HG03108 (cell line): ENCODE results near the gene CADM2.

Source experiments
- ATAC-seq: cut with Tn5 transposase; IDR thresholded peaks from one replicate; pipeline ENCODE4 v1.9.1; 2021; ENCODE audit warnings: moderate library complexity; ENCODE audit not compliant: unreplicated experiment

CADM2 gene

DNA sequence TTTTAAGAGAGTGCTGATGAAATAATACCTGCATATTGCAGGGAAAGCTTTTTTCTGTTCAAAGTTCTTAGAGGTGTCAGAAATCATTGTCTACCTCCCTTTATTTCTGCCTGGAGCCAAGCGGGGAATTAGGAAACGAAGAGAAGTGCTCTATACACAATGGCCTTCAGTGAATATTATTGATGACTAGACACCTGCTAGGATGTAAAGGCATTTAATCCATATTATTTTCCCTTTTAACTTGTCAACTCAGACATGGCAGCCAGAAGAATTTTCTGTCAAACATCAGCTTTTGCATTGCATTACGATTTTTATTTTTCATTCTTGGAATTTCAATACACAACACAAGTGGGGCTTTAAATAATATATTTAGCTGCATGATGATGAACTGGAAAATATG, 24.7 kb downstream of the CADM2 start:
- ATAC-seq: no peak

DNA sequence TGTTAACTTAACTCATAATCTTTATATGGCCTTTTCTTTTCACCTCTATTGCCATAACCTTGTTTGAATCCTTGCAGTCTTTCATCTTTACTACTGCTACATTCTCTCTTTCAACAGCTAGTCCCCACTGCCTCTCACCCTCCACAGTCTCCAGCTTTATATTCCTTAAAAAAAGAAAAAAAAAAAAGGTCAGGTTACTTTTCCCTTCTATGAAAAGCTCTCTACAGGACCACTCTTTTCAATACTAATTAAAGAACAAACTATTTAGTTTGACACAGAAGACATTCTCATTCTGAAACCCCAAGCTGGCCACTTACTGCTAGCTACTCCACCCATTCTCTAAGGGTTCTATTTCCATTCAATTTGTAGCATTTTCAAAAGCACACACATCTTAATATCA, 25.6 kb downstream of the CADM2 start:
- ATAC-seq: no peak

GRCh38 chr3:84985795-84986194, 27.0 kb downstream of the CADM2 start:
- no peak for ATAC-seq

GRCh38 chr3:84987706-84988504, 29.1 kb downstream of the CADM2 start:
- no peak for ATAC-seq

DNA sequence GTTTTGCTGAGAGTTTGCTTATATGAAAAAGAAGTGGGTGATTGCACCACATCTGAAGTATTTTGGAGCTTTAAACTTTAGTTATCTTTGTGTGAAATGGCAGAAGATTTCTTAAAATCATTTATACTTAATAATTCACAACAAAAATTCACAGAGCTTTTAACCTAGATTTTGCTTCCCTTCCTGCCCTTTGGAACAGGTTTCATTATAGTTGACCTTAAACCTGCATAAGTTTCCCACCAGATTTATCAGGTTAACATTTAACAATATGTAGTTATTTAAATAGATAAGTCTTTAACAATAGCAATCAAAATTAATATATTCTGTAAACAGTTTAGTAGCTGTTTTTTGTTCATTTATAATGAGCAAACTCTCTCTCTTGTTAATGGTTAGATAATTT, 30.3 kb downstream of the CADM2 start:
- ATAC-seq: no peak

- ATAC-seq: no peak
Observed at GRCh38 chr3:84991422-84991900, 32.7 kb downstream of the CADM2 start.

DNA sequence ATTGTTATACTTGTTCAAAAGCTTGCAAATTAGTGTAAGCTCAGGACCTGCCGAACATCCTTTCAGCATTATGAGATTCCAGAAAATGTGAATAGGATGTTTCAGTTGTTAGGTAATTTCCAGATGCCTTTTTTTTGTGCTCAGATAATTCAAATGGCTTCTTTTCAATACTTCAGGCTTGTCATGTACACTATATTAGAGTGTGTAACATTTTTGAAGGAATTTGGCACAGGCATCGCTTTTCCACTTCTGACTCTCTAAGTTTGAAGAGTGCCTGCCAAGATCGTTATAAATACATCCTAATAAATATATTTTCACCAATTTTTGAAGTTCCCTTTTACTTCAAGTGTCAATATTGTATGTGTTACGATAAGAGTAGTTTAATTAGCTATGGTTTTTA, 35.2 kb downstream of the CADM2 start:
- no peak for ATAC-seq

DNA sequence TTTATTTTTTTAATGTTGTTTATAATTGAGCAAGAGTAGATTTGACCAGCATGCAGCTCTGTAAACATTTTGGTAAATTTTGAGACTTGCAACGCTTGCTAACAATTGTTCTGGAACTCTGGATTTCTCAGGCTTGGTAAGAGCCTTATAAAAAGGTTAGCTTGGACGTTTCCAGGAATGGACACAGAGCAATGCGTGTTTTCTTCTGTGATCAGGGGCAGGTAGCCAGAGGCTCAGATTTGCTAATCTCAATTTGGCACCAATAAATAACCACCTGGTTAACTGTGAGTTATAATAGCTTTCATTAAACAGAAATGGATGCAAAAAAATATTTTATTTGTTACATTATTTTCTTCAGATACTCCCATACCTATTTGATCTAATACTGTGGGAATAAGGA, 39.8 kb downstream of the CADM2 start:
- no peak for ATAC-seq

GRCh38 chr3:85003479-85003878, 44.7 kb downstream of the CADM2 start:
- no peak for ATAC-seq

DNA sequence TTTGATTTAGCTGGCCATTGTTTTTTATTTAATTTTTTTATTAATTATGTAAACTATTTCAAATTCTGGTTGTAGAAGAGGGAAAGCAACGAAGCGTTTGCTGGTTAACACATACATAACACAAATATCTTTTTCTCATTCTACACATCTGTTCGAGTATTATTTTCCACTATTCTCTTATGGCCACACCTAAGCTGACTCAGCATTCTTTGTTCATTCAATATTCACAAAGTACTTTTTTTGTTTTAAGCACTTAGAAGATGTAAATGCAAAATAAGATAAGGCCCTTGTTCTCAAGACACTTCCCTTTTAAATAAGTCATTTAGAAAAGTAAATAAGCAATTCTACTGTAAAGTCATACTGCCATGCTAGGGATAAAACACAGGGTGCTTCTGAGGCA, 45.4 kb downstream of the CADM2 start:
- no peak for ATAC-seq

DNA sequence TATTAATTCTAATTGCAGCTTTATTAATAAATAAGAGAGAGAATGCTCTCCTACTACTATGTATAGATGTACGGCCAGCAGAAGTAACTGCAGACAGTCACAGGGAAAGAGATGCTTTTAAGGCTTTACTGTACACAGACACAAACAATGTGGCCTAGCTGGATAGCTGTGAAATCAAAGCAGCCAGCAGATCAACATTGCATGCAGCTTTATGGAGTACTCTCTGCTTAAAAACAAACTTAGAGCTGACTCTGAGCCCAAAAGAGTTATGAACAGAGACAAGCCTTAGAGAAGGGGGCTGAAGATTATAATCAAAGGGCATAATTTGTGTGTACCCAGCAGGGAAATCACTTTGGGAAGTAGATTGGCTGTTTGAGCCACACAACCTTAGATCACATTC, 47.2 kb downstream of the CADM2 start:
- ATAC-seq: no peak

- ATAC-seq: no peak
Observed at GRCh38 chr3:85007195-85008094, 48.7 kb downstream of the CADM2 start.

GRCh38 chr3:85020828-85021227, 62.0 kb downstream of the CADM2 start:
- no peak for ATAC-seq

DNA sequence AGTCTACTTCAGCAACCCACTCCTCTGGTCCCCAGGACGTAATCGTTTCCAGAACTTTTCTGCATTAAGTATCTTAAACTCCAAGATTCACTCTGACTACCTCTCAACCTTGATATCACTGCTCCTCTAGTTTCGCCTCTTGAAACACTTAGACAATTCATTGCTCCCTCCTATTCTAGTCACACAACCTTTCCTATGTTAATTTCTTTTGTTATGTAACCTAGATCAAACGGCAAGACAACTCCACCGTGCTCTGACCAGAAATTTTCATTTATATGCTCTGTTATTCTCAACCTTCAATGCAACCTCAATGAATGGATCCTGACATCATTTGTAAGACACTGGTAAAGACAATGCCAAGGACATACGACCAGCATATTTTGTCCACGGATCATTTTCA, 71.3 kb downstream of the CADM2 start:
- no peak for ATAC-seq

DNA sequence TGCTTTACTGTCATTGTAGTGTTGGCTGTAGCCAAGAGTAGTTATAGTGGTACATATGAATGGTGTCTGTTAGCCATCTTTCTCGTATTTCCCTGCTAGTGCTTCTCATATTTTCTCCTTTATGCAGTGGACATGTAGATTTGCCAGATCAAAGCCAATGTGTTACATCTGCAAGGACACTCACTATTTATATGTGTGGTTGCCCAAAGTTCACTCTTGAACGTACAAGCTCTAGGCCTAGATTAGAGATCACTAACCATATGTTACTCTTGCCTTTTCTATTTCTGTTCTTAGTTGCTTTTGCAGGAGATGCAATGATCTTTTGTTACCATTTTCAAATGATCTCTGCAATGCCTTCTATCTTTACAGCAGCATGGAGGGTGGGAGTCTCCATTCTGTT, 78.4 kb downstream of the CADM2 start:
- no peak for ATAC-seq

DNA sequence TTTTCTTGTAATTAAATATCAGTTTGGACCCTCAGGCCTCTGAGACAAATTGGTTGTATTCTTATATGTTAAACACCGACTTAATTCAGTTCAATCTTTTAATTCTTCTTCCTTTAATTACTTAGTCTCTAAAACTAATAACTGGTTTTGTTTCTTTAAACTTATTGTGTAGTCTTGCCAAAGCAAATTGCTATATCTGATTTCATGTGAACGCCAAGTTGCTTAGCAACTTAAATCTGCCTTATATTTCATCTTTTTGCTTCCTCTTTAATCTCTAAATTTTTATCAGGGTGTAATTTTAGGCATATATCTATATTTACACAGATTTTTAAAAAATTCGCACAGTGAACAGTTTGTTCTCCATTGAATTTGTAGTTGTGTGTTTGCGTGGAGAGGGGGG, 82.2 kb downstream of the CADM2 start:
- ATAC-seq: no peak

- ATAC-seq: no peak
Observed at GRCh38 chr3:85041562-85042055, 82.8 kb downstream of the CADM2 start.

GRCh38 chr3:85050821-85051220, 92.0 kb downstream of the CADM2 start:
- ATAC-seq: no peak

GRCh38 chr3:85051786-85052185, 93.0 kb downstream of the CADM2 start:
- no peak for ATAC-seq

GRCh38 chr3:85053626-85054025, 94.8 kb downstream of the CADM2 start:
- no peak for ATAC-seq

DNA sequence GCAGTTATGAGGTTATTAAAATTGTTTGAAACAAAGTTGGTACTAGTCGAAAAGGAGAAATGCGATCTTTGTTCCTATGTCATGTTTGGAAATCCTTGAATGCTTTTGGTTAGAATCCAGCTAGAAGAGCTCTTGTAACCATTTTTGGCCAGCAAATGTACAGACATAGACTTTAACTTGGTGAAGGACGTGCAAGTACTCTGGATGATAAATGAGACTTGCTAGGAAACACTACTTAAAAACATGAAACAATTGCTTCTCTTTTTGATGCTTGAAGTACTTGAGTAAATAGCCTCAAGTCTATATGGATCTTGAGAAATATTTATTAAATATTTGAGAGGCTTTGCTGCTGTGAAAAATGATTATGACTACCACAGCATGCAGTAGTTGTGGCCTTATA, 95.8 kb downstream of the CADM2 start:
- ATAC-seq: no peak

GRCh38 chr3:85068911-85069310, 110.1 kb downstream of the CADM2 start:
- ATAC-seq: no peak
